HepG2 (cell line): ENCODE measurements around the gene CMIP. TPM values are rescaled to one million over a fixed set of nuclear protein-coding genes. Genes with fewer than 3 reads are reported as not detected.

ENCODE experiments used
- BCL3 ChIP-seq: sonication (generic); formaldehyde crosslinking; IDR thresholded peaks from 2 replicates; pipeline ENCODE4 v1.5.1; 2020; ENCODE audit warnings: mild to moderate bottlenecking, missing genetic modification reagents, moderate library complexity
- CHD4 ChIP-seq: fragments of 200-600 bp; sonication (generic); IDR thresholded peaks from 2 replicates; pipeline ENCODE4 v1.7.0; 2017; ENCODE audit warnings: mild to moderate bottlenecking, low read length, borderline replicate concordance
- DZIP1 ChIP-seq: sonication (generic); formaldehyde crosslinking; IDR thresholded peaks from 2 replicates; pipeline ENCODE4 v1.5.0; 2020; ENCODE audit warnings: mild to moderate bottlenecking, missing genetic modification reagents
- GATA4 ChIP-seq: sonication (generic); IDR thresholded peaks from 2 replicates; pipeline ENCODE4 v1.6.1; 2016; ENCODE audit warnings: antibody characterized with exemption, low read depth, borderline replicate concordance
- HNF4A ChIP-seq: sonication (generic); formaldehyde crosslinking; IDR thresholded peaks from 2 replicates; pipeline ENCODE4 v1.4.0; 2020; ENCODE audit warnings: missing genetic modification reagents
- MEIS2 ChIP-seq: sonication (generic); formaldehyde crosslinking; IDR thresholded peaks from 2 replicates; pipeline ENCODE4 v1.9.0; 2021; ENCODE audit warnings: mild to moderate bottlenecking, missing genetic modification reagents
- SOX6 ChIP-seq, 2 experiments: fragments of 450-650 bp in 1 of 2; sonication (generic) in 1 of 2; formaldehyde crosslinking in 1 of 2; IDR thresholded peaks; 2 replicates each; pipeline versions ENCODE4 v1.4.0 to v1.6.1; 2017 to 2020; ENCODE audit warnings: antibody characterized with exemption in 1 of 2, mild to moderate bottlenecking in 1 of 2, missing genetic modification reagents in 1 of 2
- TAF1 ChIP-seq: sonication (generic); formaldehyde crosslinking; IDR thresholded peaks from 2 replicates; pipeline ENCODE4 v1.4.0; 2020; ENCODE audit warnings: missing genetic modification reagents
- ZNF280B ChIP-seq: sonication (generic); formaldehyde crosslinking; IDR thresholded peaks from 2 replicates; pipeline ENCODE4 v1.5.0; 2020; ENCODE audit warnings: missing genetic modification reagents, mild to moderate bottlenecking, borderline replicate concordance
- ZNF501 ChIP-seq: sonication (generic); formaldehyde crosslinking; IDR thresholded peaks from 2 replicates; pipeline ENCODE4 v1.5.1; 2020; ENCODE audit warnings: mild to moderate bottlenecking, moderate library complexity, missing genetic modification reagents
- ZNF567 ChIP-seq: sonication (generic); formaldehyde crosslinking; IDR thresholded peaks from 2 replicates; pipeline ENCODE4 v1.8.1; 2023; ENCODE audit warnings: mild to moderate bottlenecking, missing genetic modification reagents, borderline replicate concordance
- polyA plus RNA-seq, 8 experiments: library from polyadenylated mRNA; depleted of rRNA in 3 of 8; stranded (reverse) in 7 of 8; unstranded in 1 of 8; fragments of >200 nt; fragmentation: Illumina TruSeq in 4 of 8; extraction: Trizol in 4 of 8; gene quantifications; 2 replicates each; pipeline versions ENCODE4 v1.2.1 to v1.2.3, GENCODE V29; 2011 to 2016; ENCODE audit warnings: low read depth in 4 of 8, missing spikeins in 1 of 8, mixed read lengths in 1 of 8; ENCODE audit not compliant: insufficient read depth in 1 of 8
- total RNA-seq, 5 experiments: library from RNA; depleted of rRNA; stranded (reverse); fragments of >200 nt; fragmentation: Illumina TruSeq; extraction: Trizol; gene quantifications; 2 replicates each; pipeline ENCODE4 v1.2.3, GENCODE V29; 2016; ENCODE audit warnings: low read depth in 1 of 5
- TF ChIP-seq, protein P1 (sequence below): sonication (generic); formaldehyde crosslinking; IDR thresholded peaks from 2 replicates; pipeline ENCODE4 v1.9.0; 2021; ENCODE audit warnings: missing genetic modification reagents, borderline replicate concordance
- TF ChIP-seq, protein P2 (sequence below): sonication (generic); formaldehyde crosslinking; IDR thresholded peaks from 2 replicates; pipeline ENCODE4 v1.9.0; 2021; ENCODE audit warnings: mild to moderate bottlenecking, missing genetic modification reagents

CMIP gene
- total and polyA plus RNA-seq, 2 of the 13 experiments (the other 11 are each of a cell fraction or from before 2014, with no cell fraction given), result 10.9 to 18.1 TPM

DNA sequence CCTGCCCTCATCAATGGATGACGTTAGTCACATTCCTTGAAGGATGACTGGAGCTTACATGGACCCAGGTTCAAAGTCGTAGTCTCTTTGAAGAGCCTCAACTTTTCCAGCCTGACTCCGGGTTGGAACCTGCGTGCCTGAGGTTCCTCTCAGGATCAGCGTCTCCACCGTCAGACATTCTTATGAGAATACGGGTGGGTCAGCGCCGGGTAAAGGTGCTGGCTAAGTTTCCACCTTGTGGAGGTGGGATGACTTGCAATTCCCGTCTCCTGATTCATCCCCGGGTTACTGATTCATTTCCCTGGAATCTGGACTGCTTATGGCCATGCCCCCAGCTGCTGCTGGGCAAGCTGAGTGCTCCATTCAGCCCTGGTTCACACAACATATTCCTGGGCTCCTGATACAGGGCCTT is 38.9 kb upstream of the CMIP start (continued):
- no peak for TF ChIP-seq DZIP1 (CRISPR knock-in tag)
- TF ChIP-seq ZNF501 (CRISPR knock-in tag), result peak; percentile 39; the same call in 1 of the 2 replicates
- TF ChIP-seq, protein P1, sequence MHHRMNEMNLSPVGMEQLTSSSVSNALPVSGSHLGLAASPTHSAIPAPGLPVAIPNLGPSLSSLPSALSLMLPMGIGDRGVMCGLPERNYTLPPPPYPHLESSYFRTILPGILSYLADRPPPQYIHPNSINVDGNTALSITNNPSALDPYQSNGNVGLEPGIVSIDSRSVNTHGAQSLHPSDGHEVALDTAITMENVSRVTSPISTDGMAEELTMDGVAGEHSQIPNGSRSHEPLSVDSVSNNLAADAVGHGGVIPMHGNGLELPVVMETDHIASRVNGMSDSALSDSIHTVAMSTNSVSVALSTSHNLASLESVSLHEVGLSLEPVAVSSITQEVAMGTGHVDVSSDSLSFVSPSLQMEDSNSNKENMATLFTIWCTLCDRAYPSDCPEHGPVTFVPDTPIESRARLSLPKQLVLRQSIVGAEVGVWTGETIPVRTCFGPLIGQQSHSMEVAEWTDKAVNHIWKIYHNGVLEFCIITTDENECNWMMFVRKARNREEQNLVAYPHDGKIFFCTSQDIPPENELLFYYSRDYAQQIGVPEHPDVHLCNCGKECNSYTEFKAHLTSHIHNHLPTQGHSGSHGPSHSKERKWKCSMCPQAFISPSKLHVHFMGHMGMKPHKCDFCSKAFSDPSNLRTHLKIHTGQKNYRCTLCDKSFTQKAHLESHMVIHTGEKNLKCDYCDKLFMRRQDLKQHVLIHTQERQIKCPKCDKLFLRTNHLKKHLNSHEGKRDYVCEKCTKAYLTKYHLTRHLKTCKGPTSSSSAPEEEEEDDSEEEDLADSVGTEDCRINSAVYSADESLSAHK (CRISPR knock-in tag), result no peak
- TF ChIP-seq GATA4, result no peak
- TF ChIP-seq MEIS2 (CRISPR knock-in tag), result no peak
- no peak for TF ChIP-seq ZNF567 (CRISPR knock-in tag)
- TF ChIP-seq CHD4, result no peak
- TF ChIP-seq BCL3 (CRISPR knock-in tag), result no peak
- peak; percentile 48 for TF ChIP-seq HNF4A (CRISPR knock-in tag)
- TF ChIP-seq, protein P2, sequence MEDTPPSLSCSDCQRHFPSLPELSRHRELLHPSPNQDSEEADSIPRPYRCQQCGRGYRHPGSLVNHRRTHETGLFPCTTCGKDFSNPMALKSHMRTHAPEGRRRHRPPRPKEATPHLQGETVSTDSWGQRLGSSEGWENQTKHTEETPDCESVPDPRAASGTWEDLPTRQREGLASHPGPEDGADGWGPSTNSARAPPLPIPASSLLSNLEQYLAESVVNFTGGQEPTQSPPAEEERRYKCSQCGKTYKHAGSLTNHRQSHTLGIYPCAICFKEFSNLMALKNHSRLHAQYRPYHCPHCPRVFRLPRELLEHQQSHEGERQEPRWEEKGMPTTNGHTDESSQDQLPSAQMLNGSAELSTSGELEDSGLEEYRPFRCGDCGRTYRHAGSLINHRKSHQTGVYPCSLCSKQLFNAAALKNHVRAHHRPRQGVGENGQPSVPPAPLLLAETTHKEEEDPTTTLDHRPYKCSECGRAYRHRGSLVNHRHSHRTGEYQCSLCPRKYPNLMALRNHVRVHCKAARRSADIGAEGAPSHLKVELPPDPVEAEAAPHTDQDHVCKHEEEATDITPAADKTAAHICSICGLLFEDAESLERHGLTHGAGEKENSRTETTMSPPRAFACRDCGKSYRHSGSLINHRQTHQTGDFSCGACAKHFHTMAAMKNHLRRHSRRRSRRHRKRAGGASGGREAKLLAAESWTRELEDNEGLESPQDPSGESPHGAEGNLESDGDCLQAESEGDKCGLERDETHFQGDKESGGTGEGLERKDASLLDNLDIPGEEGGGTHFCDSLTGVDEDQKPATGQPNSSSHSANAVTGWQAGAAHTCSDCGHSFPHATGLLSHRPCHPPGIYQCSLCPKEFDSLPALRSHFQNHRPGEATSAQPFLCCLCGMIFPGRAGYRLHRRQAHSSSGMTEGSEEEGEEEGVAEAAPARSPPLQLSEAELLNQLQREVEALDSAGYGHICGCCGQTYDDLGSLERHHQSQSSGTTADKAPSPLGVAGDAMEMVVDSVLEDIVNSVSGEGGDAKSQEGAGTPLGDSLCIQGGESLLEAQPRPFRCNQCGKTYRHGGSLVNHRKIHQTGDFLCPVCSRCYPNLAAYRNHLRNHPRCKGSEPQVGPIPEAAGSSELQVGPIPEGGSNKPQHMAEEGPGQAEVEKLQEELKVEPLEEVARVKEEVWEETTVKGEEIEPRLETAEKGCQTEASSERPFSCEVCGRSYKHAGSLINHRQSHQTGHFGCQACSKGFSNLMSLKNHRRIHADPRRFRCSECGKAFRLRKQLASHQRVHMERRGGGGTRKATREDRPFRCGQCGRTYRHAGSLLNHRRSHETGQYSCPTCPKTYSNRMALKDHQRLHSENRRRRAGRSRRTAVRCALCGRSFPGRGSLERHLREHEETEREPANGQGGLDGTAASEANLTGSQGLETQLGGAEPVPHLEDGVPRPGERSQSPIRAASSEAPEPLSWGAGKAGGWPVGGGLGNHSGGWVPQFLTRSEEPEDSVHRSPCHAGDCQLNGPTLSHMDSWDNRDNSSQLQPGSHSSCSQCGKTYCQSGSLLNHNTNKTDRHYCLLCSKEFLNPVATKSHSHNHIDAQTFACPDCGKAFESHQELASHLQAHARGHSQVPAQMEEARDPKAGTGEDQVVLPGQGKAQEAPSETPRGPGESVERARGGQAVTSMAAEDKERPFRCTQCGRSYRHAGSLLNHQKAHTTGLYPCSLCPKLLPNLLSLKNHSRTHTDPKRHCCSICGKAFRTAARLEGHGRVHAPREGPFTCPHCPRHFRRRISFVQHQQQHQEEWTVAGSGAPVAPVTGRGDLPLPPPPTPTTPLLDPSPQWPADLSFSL (CRISPR knock-in tag), result no peak
- TF ChIP-seq SOX6 (IDR thresholded peaks at IDR 0.05), result no peak
- TF ChIP-seq SOX6 (CRISPR knock-in tag; IDR thresholded peaks at IDR 0.05), result no peak
- TF ChIP-seq TAF1 (CRISPR knock-in tag), result no peak
- no peak for TF ChIP-seq ZNF280B (CRISPR knock-in tag)
